ENCODE data around the gene CDKN1A.

DNA sequence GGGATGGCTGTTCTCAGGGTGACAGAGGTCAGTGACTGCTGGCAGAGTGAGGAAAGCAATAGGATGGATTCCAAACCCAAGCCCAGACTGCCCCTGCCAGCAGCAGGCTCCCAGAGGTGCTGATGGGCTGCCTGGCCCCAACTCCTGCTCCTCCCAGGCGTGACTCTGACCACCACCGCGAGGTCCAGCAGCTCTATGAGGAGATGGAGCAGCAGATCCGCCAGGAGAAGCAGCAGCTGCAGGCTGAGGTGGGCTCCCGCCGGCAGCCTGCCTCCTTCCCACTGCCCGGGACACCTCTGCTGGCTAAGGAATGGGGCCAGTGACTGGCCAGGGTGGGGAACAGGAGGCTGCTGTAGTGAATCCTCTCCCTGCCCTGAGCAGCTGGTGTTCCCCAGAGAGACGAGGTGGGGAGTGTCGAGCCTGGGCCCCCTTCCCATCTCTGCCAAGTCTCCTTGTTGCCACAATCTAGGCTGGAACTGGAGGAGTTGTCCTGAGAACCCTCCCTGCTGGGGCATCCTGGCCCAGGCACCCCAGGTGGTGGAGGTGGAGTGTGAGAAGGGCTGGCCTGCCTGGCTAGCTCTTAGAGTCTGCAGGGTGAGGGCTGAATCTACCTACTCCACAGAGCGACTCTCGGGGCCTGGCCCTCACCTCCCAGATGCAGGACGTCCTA lies 39.5 kb downstream of the CDKN1A start:
- TF ChIP-seq, protein P1, sequence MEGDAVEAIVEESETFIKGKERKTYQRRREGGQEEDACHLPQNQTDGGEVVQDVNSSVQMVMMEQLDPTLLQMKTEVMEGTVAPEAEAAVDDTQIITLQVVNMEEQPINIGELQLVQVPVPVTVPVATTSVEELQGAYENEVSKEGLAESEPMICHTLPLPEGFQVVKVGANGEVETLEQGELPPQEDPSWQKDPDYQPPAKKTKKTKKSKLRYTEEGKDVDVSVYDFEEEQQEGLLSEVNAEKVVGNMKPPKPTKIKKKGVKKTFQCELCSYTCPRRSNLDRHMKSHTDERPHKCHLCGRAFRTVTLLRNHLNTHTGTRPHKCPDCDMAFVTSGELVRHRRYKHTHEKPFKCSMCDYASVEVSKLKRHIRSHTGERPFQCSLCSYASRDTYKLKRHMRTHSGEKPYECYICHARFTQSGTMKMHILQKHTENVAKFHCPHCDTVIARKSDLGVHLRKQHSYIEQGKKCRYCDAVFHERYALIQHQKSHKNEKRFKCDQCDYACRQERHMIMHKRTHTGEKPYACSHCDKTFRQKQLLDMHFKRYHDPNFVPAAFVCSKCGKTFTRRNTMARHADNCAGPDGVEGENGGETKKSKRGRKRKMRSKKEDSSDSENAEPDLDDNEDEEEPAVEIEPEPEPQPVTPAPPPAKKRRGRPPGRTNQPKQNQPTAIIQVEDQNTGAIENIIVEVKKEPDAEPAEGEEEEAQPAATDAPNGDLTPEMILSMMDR (IDR thresholded peaks at IDR 0.05; ENCODE audit: poor library complexity, severe bottlenecking): no peak
- TF ChIP-seq EP300 (conservative IDR thresholded peaks at IDR 0.05; ENCODE audit: poor library complexity, severe bottlenecking): no peak
- no peak for TF ChIP-seq TAF1 (IDR thresholded peaks at IDR 0.05; ENCODE audit: low read depth)
- no peak for TF ChIP-seq SMC3 (conservative IDR thresholded peaks at IDR 0.05; ENCODE audit: poor library complexity)
- TF ChIP-seq EZH2 (IDR thresholded peaks at IDR 0.05; ENCODE audit: borderline replicate concordance, insufficient read depth, low read length, poor library complexity, severe bottlenecking): no peak

Data from neural cell (in vitro differentiated cells).